Islet of Langerhans (tissue), 1 donor: Measurements from ENCODE around the gene NRROS.
"Not testable (repeated sequence)": the region's sequence is repeated elsewhere in the genome, so short reads cannot be mapped to it uniquely, and the experiment has no call there.

ENCODE experiments used
- FAIRE-seq: peaks from one replicate; lab custom pipeline; 2011; peaks lifted over from hg19 to GRCh38; lab: Jason Lieb, UNC

NRROS gene

GRCh38 chr3:196624907-196625306, 14.6 kb upstream of the NRROS start:
- no peak for FAIRE-seq

DNA sequence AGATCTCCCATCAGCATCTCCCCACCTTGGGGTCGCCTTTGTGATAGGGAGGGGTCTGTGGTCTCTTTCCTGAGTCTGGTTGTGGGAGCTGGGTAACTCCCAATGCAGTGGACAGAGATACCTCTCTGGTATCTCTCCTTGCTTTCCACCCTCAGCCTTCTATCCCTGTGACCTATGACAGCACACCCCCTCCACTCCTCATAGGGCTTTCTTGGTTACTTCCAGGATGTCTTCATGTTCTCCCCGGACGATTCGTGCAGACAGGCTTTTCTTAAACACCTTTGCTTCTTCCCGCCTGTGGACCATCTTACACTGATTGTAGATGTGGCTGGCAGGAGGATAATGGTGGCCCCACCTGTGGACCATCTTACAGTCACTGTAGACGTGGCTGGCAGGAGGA, 14.2 kb upstream of the NRROS start:
- FAIRE-seq, result no peak

DNA sequence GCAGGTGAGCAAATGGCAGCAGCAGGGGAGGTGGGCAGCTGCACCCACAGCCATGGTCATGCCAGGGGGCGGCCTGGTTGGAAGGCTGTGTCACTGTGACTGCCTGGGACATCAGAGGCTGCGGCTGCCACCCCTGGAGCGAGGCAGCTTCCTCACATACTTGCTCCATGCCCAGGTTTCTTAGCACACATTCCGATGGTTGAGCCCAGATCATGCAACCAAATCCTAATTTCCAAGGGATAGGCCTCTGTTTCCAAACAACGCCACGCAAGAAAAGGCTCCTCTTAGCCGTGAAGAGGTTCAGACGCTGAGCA, 11.6 kb upstream of the NRROS start:
- FAIRE-seq, result no peak

- FAIRE-seq, result no peak
Observed at GRCh38 chr3:196629228-196629627, 10.3 kb upstream of the NRROS start.

GRCh38 chr3:196631682-196632045, 7.8 kb upstream of the NRROS start:
- FAIRE-seq, result no peak

DNA sequence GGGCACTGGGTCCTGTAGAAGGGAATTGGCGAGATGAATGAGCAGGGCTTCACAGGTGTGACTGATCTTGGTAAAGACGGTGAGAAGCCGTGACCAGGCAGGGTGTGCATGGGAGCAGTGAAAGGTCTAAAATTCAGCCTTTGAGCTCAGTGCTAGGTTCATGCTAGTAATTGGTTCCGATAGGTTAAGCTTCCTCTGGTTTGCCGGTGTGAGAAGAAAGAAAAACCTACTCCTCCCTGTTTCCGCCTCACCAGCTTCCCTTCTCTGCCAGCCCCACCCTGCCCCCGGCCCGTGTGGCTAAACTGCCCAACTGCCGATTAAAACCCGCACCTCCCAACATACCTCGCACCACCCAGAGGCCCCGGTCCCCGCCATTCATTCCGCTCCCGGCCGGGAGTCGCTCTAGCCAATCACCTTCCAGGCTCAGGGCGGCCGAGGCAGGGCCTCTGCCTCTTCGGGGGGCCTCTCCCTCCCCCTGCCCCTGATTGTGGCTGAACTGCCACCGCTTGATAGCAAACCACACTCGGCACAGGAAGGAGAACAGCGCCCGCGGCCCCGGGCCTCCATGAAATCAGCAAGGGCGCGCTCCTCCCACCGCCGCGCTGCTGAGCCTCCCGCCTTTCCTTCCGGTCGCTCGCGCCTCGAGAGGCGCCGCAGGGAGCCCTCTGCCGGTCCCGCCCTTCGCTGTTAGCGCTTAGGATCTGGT, 7.3 kb upstream of the NRROS start:
- no peak for FAIRE-seq

DNA sequence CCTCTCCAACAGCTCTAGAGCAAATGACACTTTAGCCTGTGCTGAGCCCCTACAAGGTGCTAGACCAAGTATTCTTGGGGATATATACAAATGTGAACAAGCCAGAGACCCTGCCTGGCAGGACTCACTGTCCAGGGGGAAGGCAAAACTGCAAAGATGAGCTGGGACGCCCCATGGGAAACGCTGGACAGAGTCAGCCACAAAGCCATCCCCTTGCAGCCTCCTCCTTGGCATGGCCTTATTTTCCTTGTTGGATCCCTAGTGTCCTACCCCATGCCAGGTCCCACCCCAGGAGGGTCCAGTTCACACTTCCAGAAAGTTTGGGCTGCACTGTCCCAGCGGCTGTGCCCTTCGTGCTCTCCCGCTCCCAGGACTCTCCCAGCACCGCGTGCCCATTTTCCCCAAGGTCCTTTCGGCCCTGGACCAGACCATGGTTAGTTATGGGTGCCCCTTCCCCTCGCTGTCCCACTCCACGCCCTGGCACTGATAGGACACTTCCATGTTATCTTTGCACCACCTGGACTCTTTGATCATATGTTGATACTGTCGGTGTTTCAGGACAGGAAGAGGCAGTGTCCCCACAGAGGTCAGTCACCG, 5.8 kb upstream of the NRROS start:
- FAIRE-seq, result no peak

DNA sequence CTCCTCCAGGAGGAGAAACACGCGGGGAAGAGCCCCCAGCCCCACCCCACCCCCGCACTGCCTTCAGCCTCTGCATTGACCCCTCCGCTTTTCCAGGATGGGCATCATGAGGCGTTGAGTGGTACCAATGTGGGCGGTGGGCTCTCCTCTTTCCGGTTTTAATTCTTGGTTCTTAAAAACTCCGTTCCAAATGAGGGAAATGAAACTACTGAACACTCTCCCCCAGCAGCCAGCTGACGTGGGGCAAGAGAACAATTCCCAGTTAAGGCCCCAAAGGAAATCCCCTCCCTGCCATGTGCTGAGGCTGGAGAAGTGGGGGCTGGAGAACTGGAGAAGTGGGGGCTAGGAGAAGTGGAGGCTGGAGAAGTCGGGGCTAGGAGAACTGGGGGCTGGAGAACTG, 5.3 kb upstream of the NRROS start:
- no peak for FAIRE-seq

- FAIRE-seq, result no peak
Observed at GRCh38 chr3:196634829-196635228, 4.7 kb upstream of the NRROS start.

GRCh38 chr3:196636369-196637349, 2.8 kb upstream of the NRROS start:
- no peak for FAIRE-seq

DNA sequence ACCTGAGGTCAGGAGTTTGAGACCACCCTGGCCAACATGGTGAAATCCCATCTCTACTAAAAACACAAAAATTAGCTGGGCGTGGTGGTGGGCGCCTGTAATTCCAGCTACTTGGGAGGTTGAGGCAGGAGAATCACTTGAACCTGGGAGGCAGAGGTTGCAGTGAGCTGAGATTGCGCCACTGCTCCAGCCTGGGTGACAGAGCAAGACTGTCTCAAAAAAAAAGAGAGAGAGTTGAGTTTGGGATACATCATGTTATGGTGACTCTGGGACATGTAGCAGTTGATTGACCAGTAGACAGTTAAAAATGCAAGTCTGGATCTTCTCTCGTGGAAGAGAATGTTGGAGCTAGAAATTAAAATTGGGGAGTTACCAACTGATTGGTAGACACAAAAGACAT, 1.6 kb upstream of the NRROS start:
- not testable (repeated sequence) for FAIRE-seq

- FAIRE-seq, result no peak
Observed at GRCh38 chr3:196638861-196639482, 522 bp upstream of the NRROS start.

GRCh38 chr3:196640297-196641018, 964 bp downstream of the NRROS start:
- no peak for FAIRE-seq

- no peak for FAIRE-seq
Observed at GRCh38 chr3:196641333-196642054, 2.0 kb downstream of the NRROS start.

DNA sequence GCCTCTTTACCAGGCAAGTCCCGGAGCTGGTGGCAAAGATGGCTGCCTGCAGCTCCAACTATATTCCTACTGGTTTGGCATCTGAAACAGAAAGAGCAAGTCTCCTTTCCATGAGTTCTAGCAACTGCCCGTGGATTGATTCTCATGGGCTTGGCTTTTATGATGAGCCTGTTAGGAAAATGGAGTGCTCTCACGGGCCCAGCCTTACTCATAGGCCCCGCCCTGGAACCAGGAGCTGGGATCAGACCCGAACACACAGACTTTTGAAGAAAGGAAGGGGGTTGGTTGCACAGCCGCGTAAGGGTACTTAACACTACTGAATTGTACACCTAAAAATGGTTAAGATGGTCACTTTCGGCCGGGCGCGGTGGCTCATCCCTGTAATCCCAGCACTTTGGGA, 2.9 kb downstream of the NRROS start:
- FAIRE-seq, result no peak

DNA sequence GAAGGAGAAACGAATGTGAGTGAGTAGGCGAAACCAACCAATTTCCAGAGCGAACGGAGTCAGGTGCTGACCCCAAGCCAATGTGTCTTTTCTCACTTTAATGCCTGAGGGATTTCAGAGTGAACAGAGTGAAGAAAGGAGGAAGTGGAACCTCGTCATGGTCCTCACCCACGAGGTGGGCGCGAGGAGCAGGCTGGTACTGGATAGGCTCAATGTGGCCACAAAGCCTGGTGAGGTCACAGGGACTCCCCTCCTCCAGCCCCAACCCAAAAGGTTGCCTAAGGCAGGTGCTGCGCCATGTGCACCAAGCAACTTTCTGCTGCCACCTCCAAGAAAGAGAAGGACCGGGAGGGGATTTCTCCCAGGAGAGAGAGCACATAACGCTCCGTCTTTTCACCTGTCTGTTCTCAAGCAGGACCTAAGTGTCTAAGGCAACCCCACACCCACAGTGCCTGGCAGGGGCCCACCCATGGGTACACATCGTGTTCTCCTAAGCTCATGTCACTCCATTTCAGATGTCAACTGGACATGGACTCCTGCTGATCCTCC, 3.8 kb downstream of the NRROS start:
- no peak for FAIRE-seq

DNA sequence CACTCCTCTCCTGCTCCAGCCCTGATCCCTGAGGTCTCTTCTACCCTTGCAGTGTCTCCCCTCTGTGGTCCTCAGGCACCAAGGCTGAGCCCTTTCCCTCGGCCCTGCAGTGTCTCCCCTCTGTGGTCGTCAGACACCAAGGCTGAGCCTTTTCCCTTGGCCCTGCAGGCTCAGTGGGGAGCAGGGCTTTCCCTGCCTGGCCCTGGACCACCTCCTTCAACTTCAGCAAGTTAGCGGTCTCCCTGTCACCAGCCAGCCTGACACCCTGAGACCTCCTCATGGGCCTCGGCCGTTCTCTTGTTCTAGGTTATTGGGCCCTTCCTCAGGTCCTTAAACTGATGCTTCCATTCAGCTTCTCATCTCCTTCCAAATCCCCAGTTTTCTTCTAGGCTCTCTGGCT, 4.3 kb downstream of the NRROS start:
- no peak for FAIRE-seq

DNA sequence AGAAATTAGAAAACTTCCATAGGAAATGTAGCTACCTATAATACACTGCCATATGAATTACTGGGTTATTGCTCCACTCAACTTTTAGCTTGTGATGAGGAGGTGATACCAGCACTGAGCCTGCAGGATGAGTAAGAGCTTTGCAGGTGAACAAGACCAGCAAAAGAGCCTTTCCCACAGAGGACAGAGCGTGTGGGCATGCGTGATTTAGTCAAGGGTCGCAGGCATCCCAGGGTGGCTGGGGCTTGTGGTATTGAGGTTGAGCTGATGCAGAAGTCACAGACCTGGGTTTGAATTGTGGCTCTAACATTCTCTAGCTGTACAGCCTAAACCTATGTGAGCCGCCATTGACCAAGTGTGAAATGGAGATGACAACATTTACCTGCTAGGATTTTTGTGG, 5.6 kb downstream of the NRROS start:
- FAIRE-seq, result no peak

DNA sequence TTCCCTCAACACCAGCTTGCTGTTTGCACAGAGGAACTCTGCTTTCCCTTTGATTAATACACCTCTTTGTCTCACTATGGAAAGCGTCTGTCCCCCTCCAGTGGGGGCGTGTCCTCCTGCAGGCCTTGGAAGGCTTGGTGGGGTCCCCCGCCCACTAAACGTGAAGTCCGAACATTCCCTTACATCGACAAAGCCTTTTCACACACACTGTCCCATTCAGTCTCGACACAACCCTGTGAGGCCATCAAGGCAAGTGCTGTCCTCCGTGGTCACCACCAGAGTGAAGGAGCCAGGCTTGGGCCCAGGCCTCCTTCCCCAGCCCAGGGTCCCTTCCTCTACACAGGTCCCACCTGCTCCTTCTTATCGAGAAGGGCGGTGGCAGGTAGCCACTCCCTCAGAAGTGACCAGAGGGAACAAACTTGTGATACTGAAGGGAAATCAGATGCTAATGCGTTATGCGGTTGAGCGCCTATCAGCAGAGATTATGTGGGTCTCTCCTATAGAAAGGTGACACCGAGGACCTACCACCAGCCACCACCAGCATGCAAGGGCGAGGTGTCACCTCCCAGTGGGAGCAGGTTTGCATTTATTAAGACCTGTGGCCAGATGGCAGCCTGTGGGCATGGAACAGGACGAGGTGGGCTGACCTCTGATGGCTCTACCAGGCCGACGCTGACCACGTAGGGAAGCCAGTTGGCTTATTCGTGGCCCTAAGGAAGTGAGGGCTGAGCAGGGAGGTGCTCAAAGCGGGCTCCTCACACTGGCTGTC, 6.6 kb downstream of the NRROS start:
- no peak for FAIRE-seq

GRCh38 chr3:196646666-196647216, 7.2 kb downstream of the NRROS start:
- FAIRE-seq, result no peak
